ENCODE data around the gene IPO13.

GRCh38 chr1:43994071-43994470, 47.3 kb downstream of the IPO13 start:
- TF ChIP-seq CTCF (IDR thresholded peaks at IDR 0.05) (no peak), POLR2A (IDR thresholded peaks at IDR 0.05) (no peak)
